ENCODE results near the gene PDE6H.
A peak's percentile ranks its signal among the peaks of the same experiment; 100 is the strongest.

The PDE6H gene

GRCh38 chr12:14961466-14962152 lies 11.2 kb upstream of the PDE6H start, which contains the start of gene ARHGDIB:
ARHGDIB (minus strand) TSS chr12:14961601; CDS start chr12:14950712, 10,889 bp downstream.
- no peak for TF ChIP-seq CTCF (IDR thresholded peaks at IDR 0.05; ENCODE audit: extremely low read depth, missing control alignments)
- peak; percentile 46 for DNase-seq (ENCODE audit: low spot score)

DNA sequence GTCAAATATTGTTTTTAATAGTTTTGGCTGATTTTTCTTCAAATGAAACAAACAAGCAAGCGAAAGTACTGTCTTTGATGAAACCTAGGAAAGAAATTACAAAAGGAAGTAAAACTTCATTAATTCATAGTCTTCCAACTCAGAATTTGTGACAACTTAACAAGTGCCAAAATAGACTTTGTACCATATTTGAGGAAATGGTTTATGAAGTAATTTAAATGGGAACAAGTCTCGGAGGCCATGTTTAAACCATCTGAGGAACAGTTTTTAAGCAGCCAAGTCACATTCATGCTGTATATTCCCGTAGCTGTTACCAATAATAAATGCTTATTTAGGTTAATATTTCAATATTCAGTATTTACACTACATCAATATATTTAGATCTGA lies 10.7 kb upstream of the PDE6H start:
- TF ChIP-seq CTCF (IDR thresholded peaks at IDR 0.05; ENCODE audit: extremely low read depth, missing control alignments), result no peak
- no peak for DNase-seq (ENCODE audit: low spot score)

DNA sequence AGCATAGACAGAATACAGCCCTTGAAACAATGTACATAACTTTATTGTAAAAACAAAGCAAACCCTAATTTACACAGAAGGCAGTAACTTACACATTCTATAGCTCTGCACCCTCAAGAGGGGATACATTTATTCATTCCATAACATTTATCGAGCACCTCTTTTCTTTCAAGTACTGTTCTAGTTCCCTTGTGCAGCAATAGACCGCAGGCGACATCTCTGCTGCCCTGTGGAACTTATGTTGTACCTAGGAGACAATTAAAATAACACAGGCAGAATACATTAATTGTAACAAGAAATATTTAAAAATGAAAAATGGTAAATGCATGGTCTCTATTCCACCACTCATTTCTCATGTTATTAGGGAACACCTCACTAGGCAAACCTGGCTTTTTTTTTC lies 10.0 kb upstream of the PDE6H start:
- TF ChIP-seq CTCF (IDR thresholded peaks at IDR 0.05; ENCODE audit: extremely low read depth, missing control alignments), result no peak
- DNase-seq (ENCODE audit: low spot score), result no peak

DNA sequence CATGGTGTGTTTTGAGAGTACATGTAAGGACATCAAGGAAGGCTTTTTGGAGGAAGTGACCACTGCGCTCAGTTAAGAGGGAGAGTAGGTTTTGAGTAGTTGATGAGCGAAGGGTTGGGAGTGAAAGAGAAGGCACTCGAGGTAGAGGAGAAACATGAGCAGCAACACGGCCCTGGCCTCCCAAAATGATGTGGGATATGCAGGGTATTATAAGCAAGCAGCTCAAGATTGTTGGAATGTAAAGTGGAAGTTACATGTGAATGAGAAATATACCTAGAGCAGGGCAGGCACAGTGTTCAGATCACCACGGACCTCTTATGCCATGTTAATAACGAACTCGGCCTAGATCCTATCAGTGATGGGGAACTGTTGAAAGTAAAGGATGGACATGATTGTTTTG lies 9.3 kb upstream of the PDE6H start:
- TF ChIP-seq CTCF (IDR thresholded peaks at IDR 0.05; ENCODE audit: extremely low read depth, missing control alignments), result no peak
- no peak for DNase-seq (ENCODE audit: low spot score)

- no peak for DNase-seq (ENCODE audit: low spot score)
- no peak for TF ChIP-seq CTCF (IDR thresholded peaks at IDR 0.05; ENCODE audit: extremely low read depth, missing control alignments)
Observed at GRCh38 chr12:14964406-14964805, 8.4 kb upstream of the PDE6H start.

- no peak for TF ChIP-seq CTCF (IDR thresholded peaks at IDR 0.05; ENCODE audit: extremely low read depth, missing control alignments)
- DNase-seq (ENCODE audit: low spot score), result no peak
Observed at GRCh38 chr12:14965221-14965620, 7.6 kb upstream of the PDE6H start.

- TF ChIP-seq CTCF (IDR thresholded peaks at IDR 0.05; ENCODE audit: extremely low read depth, missing control alignments), result no peak
- DNase-seq (ENCODE audit: low spot score), result no peak
Observed at GRCh38 chr12:14968478-14968877, 4.4 kb upstream of the PDE6H start.
